ENCODE data around the gene GORASP2. TPM values are rescaled to one million over a fixed set of nuclear protein-coding genes. Genes with fewer than 3 reads are reported as not detected.

GORASP2 gene
- polyA plus RNA-seq, 3 donors: 34.5 to 51.2 (median 46.5) TPM

- H3K4me1 ChIP-seq (ENCODE audit: control insufficient read depth in 1 of 2, insufficient read depth in 2 of 2, low read length in 2 of 2): no peaks in the 10 kb centered on the region
- Mint-ChIP-seq H3K27ac (no peak overlapping the region), H3K36me3 (no peaks in the 10 kb centered on the region), H3K4me3 (no peak overlapping the region), H3K9me3 (peaks cover 0 to 5% (median 0%) of the 10 kb centered on the region in 7 donors), H3K4me1 (no peaks in the 10 kb centered on the region), H3K27me3 (ENCODE audit: low read depth in 3 of 3) (peaks cover 2 to 5% (median 2%) of the 10 kb centered on the region in 3 donors)
- DNase-seq: no peak
- no peak overlapping the region for H3K4me2 ChIP-seq (replicated peaks; ENCODE audit: extremely low read depth, low read length, poor library complexity, severe bottlenecking)
- no peaks in the 10 kb centered on the region for H4K20me1 ChIP-seq (ENCODE audit: insufficient read depth, low read length)
- no peaks in the 10 kb centered on the region for H3K9me3 ChIP-seq (replicated peaks in 1 of 2; ENCODE audit: control insufficient read depth in 1 of 2, insufficient read depth in 1 of 2, low read length in 2 of 2)
- TF ChIP-seq CTCF (IDR thresholded peaks at IDR 0.05): no peak
- no CpG with 5 or more reads among the region's 6 CpGs for WGBS (ENCODE audit: insufficient coverage)
- H3K36me3 ChIP-seq (replicated peaks in 1 of 2; ENCODE audit: control insufficient read depth in 1 of 2, insufficient read depth in 2 of 2, low read length in 2 of 2): no peaks in the 10 kb centered on the region
- no peak overlapping the region for H2AFZ ChIP-seq (ENCODE audit: insufficient read depth, low read depth, low read length, poor library complexity, severe bottlenecking)
- no peak overlapping the region for H3K27ac ChIP-seq (ENCODE audit: low read depth in 1 of 2, low read length in 2 of 2)
- intact Hi-C loops (cut with micrococcal nuclease): no loop called here
- H3K79me2 ChIP-seq (ENCODE audit: insufficient read depth, low read length): no peaks in the 10 kb centered on the region
- no peak overlapping the region for H3K4me3 ChIP-seq (replicated peaks in 1 of 3; ENCODE audit: low read depth in 2 of 3, low read length in 3 of 3)
- H3K27me3 ChIP-seq (ENCODE audit: control insufficient read depth in 2 of 2, insufficient read depth in 2 of 2, low read length in 2 of 2): no peaks in the 10 kb centered on the region
- no peak overlapping the region for H3K9ac ChIP-seq (ENCODE audit: insufficient read depth, low read length, poor library complexity, severe bottlenecking)
Measured at GRCh38 chr2:170897108-170897507, 31.9 kb upstream of the GORASP2 start.

DNA sequence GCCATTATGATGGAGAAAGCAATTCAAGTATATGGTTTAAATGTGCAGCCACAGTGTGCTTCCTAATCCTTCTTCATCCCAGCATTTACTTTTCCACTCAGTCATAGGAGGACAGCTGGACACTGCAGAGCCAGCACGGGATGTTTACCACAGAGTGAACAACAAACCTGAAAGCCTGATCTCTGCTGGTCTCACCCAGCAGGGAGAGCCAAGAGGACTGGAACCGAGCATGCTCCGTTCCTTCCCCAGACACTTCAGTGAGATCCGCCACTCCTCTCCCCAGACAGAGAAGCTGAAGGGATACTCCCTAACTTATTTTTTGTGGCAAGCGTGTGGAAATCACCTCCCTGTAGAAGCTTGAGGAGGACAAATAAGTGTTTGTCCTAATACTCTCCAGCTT, 23.2 kb upstream of the GORASP2 start:
- intact Hi-C loops (cut with micrococcal nuclease): no loop called here
- Histone ChIP-seq H3K79me2 (ENCODE audit: insufficient read depth, low read length) (no peaks in the 10 kb centered on the region), H3K27me3 (ENCODE audit: control insufficient read depth in 2 of 2, insufficient read depth in 2 of 2, low read length in 2 of 2) (no peaks in the 10 kb centered on the region), H3K4me3 (replicated peaks in 1 of 3; ENCODE audit: low read depth in 2 of 3, low read length in 3 of 3) (no peak overlapping the region), H3K4me1 (ENCODE audit: control insufficient read depth in 1 of 2, insufficient read depth in 2 of 2, low read length in 2 of 2) (no peaks in the 10 kb centered on the region), H2AFZ (ENCODE audit: insufficient read depth, low read depth, low read length, poor library complexity, severe bottlenecking) (no peak overlapping the region), H3K9me3 (replicated peaks in 1 of 2; ENCODE audit: control insufficient read depth in 1 of 2, insufficient read depth in 1 of 2, low read length in 2 of 2) (peaks cover 12 to 20% of the 10 kb centered on the region in 2 donors), H3K36me3 (replicated peaks in 1 of 2; ENCODE audit: control insufficient read depth in 1 of 2, insufficient read depth in 2 of 2, low read length in 2 of 2) (no peaks in the 10 kb centered on the region), H3K9ac (ENCODE audit: insufficient read depth, low read length, poor library complexity, severe bottlenecking) (no peak overlapping the region), H4K20me1 (ENCODE audit: insufficient read depth, low read length) (no peaks in the 10 kb centered on the region), H3K4me2 (replicated peaks; ENCODE audit: extremely low read depth, low read length, poor library complexity, severe bottlenecking) (no peak overlapping the region), H3K27ac (ENCODE audit: low read depth in 1 of 2, low read length in 2 of 2) (no peak overlapping the region)
- no peak for DNase-seq
- TF ChIP-seq CTCF (IDR thresholded peaks at IDR 0.05): no peak
- Mint-ChIP-seq H3K27ac (no peak overlapping the region), H3K9me3 (peaks cover 9 to 36% (median 27%) of the 10 kb centered on the region in 7 donors), H3K27me3 (ENCODE audit: low read depth in 3 of 3) (peaks cover 2 to 4% (median 2%) of the 10 kb centered on the region in 3 donors), H3K4me3 (no peak overlapping the region), H3K4me1 (no peaks in the 10 kb centered on the region), H3K36me3 (no peaks in the 10 kb centered on the region)
- 67% methylated on average over 1 of the region's 5 CpGs for WGBS (ENCODE audit: insufficient coverage)

Measured in CD14-positive monocyte (primary cell).